Hepatocyte (in vitro differentiated cells): ENCODE measurements around the gene COL11A2.

ENCODE experiments used
- EZH2phosphoT487 ChIP-seq: fragments of 200-600 bp; sonication (generic); IDR thresholded peaks from one replicate; pipeline ENCODE4 v1.6.1; 2018; ENCODE audit warnings: antibody characterized with exemption, mild to moderate bottlenecking, low read depth, moderate library complexity; ENCODE audit not compliant: unreplicated experiment, severe bottlenecking
- TF ChIP-seq, protein P1 (sequence below): fragments of 200-600 bp; sonication (generic); IDR thresholded peaks from 2 replicates; pipeline ENCODE4 v1.5.1; 2016; ENCODE audit warnings: antibody characterized with exemption, mild to moderate bottlenecking; ENCODE audit not compliant: poor library complexity

DNA sequence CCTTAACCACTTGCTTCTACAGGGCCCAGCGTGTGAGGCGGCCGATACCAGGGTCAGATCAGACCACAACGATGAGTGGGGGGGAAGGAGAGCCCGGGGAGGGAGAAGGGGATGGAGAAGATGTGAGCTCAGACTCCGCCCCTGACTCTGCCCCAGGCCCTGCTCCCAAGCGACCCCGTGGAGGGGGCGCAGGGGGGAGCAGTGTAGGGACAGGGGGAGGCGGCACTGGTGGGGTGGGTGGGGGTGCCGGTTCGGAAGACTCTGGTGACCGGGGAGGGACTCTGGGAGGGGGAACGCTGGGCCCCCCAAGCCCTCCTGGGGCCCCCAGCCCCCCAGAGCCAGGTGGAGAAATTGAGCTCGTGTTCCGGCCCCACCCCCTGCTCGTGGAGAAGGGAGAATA, 18.9 kb upstream of the COL11A2 start:
- TF ChIP-seq, protein P1, sequence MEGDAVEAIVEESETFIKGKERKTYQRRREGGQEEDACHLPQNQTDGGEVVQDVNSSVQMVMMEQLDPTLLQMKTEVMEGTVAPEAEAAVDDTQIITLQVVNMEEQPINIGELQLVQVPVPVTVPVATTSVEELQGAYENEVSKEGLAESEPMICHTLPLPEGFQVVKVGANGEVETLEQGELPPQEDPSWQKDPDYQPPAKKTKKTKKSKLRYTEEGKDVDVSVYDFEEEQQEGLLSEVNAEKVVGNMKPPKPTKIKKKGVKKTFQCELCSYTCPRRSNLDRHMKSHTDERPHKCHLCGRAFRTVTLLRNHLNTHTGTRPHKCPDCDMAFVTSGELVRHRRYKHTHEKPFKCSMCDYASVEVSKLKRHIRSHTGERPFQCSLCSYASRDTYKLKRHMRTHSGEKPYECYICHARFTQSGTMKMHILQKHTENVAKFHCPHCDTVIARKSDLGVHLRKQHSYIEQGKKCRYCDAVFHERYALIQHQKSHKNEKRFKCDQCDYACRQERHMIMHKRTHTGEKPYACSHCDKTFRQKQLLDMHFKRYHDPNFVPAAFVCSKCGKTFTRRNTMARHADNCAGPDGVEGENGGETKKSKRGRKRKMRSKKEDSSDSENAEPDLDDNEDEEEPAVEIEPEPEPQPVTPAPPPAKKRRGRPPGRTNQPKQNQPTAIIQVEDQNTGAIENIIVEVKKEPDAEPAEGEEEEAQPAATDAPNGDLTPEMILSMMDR, result no peak
- TF ChIP-seq EZH2phosphoT487, result no peak
